Hepatocyte (in vitro differentiated cells): ENCODE data around the gene RRP1. TPM values are rescaled to one million over a fixed set of nuclear protein-coding genes. Genes with fewer than 3 reads are reported as not detected.

ENCODE experiments used
- DNase-seq: peaks from one replicate; pipeline ENCODE4 v3.0.0-alpha.2; 2016; ENCODE audit warnings: low spot score
- H2AFZ ChIP-seq: fragments of 200-600 bp; sonication (generic); 2 replicates; pipeline ENCODE4 v1.6.0; 2016; ENCODE audit warnings: antibody characterized with exemption, mild to moderate bottlenecking
- H3K27ac ChIP-seq: fragments of 200-600 bp; sonication (generic); 2 replicates; pipeline ENCODE4 v1.5.1; 2016; ENCODE audit warnings: mild to moderate bottlenecking
- H3K27me3 ChIP-seq: fragments of 200-600 bp; sonication (generic); 2 replicates; pipeline ENCODE4 v1.6.1; 2016
- H3K36me3 ChIP-seq: fragments of 200-600 bp; sonication (generic); replicated peaks from 2 replicates; pipeline ENCODE4 v1.5.1; 2016; ENCODE audit warnings: low read depth; ENCODE audit not compliant: insufficient read depth
- H3K4me1 ChIP-seq: fragments of 200-600 bp; sonication (generic); 2 replicates; pipeline ENCODE4 v1.5.1; 2016; ENCODE audit warnings: mild to moderate bottlenecking, moderate library complexity; ENCODE audit not compliant: insufficient read depth
- H3K4me2 ChIP-seq: fragments of 200-600 bp; sonication (generic); 2 replicates; pipeline ENCODE4 v1.6.0; 2016
- H3K4me3 ChIP-seq: fragments of 200-600 bp; sonication (generic); 2 replicates; pipeline ENCODE4 v1.5.1; 2016; ENCODE audit warnings: mild to moderate bottlenecking
- H3K79me2 ChIP-seq: fragments of 200-600 bp; sonication (generic); 2 replicates; pipeline ENCODE4 v1.6.0; 2017; ENCODE audit warnings: mild to moderate bottlenecking
- H3K9me2 ChIP-seq: fragments of 200-600 bp; sonication (generic); replicated peaks from 2 replicates; pipeline ENCODE4 v1.6.0; 2017; ENCODE audit warnings: mild to moderate bottlenecking; ENCODE audit not compliant: insufficient read depth
- H3K9me3 ChIP-seq: fragments of 200-600 bp; sonication (generic); 2 replicates; pipeline ENCODE4 v1.5.1; 2016; ENCODE audit warnings: low read depth, mild to moderate bottlenecking
- H4K20me1 ChIP-seq: fragments of 200-600 bp; sonication (generic); 2 replicates; pipeline ENCODE4 v1.6.0; 2016; ENCODE audit warnings: mild to moderate bottlenecking; ENCODE audit not compliant: insufficient read depth, poor library complexity, severe bottlenecking
- CTCF ChIP-seq: fragments of 200-600 bp; sonication (generic); IDR thresholded peaks from 2 replicates; pipeline ENCODE4 v1.5.1; 2016; ENCODE audit warnings: antibody characterized with exemption, mild to moderate bottlenecking; ENCODE audit not compliant: poor library complexity
- EZH2 ChIP-seq: fragments of 200-600 bp; sonication (generic); IDR thresholded peaks from 2 replicates; pipeline ENCODE4 v1.6.1; 2016; ENCODE audit warnings: antibody characterized with exemption, mild to moderate bottlenecking, borderline replicate concordance
- EZH2phosphoT487 ChIP-seq: fragments of 200-600 bp; sonication (generic); IDR thresholded peaks from one replicate; pipeline ENCODE4 v1.6.1; 2018; ENCODE audit warnings: antibody characterized with exemption, mild to moderate bottlenecking, low read depth, moderate library complexity; ENCODE audit not compliant: unreplicated experiment, severe bottlenecking
- WGBS: methylation state at CpG from one replicate; pipeline ENCODE4 v1.1.6; 2016; ENCODE audit warnings: low lambda C conversion rate; ENCODE audit errors: missing lambda C conversion rate; 5-methylcytosine and 5-hydroxymethylcytosine counted together
- polyA plus RNA-seq: library from polyadenylated mRNA; unstranded; fragments of >200 nt; fragmentation: Nextera tagmentation; extraction: Ambion mirVana; gene quantifications from 2 replicates; pipeline ENCODE4 v1.2.1, GENCODE V29; 2016
- total RNA-seq: library from RNA; depleted of rRNA; stranded (reverse); fragments of >200 nt; gene quantifications from 2 replicates; pipeline ENCODE4 v1.2.3, GENCODE V29; 2014

The RRP1 gene
- total and polyA plus RNA-seq, 2 experiments from 2014 or later, result 24.1 to 32.0 TPM

- TF ChIP-seq CTCF (no peak), EZH2 (no peak), EZH2phosphoT487 (no peak)
- Histone ChIP-seq H2AFZ (no peak overlapping the region), H3K27ac (no peak overlapping the region), H3K4me2 (no peak overlapping the region), H3K79me2 (no peaks in the 10 kb centered on the region), H3K4me1 (no peaks in the 10 kb centered on the region), H4K20me1 (no peaks in the 10 kb centered on the region), H3K27me3 (no peaks in the 10 kb centered on the region), H3K9me2 (no peaks in the 10 kb centered on the region), H3K9me3 (no peaks in the 10 kb centered on the region), H3K36me3 (no peaks in the 10 kb centered on the region), H3K4me3 (no peak overlapping the region)
- WGBS, result 94% methylated on average over 30 of the region's 30 CpGs
- DNase-seq, result no peak
Observed at GRCh38 chr21:43834146-43834905, 44.9 kb downstream of the RRP1 start.

- no peaks in the 10 kb centered on the region for H3K79me2 ChIP-seq
- no peaks in the 10 kb centered on the region for H3K9me3 ChIP-seq
- whole genome bisulfite sequencing, result 82% methylated on average over 15 of the region's 15 CpGs
- DNase-seq, result no peak
- no peaks in the 10 kb centered on the region for H4K20me1 ChIP-seq
- no peak overlapping the region for H2AFZ ChIP-seq
- no peak overlapping the region for H3K27ac ChIP-seq
- no peaks in the 10 kb centered on the region for H3K27me3 ChIP-seq
- no peaks in the 10 kb centered on the region for H3K9me2 ChIP-seq
- no peak for TF ChIP-seq EZH2phosphoT487
- TF ChIP-seq CTCF, result no peak
- no peak for TF ChIP-seq EZH2
- no peak overlapping the region for H3K4me2 ChIP-seq
- H3K36me3 ChIP-seq, result no peaks in the 10 kb centered on the region
- H3K4me3 ChIP-seq, result no peak overlapping the region
- H3K4me1 ChIP-seq, result no peaks in the 10 kb centered on the region
Observed at GRCh38 chr21:43835050-43835449, 45.7 kb downstream of the RRP1 start.

- TF ChIP-seq EZH2phosphoT487 (no peak), EZH2 (no peak), CTCF (no peak)
- H3K79me2 ChIP-seq, result no peaks in the 10 kb centered on the region
- H2AFZ ChIP-seq, result no peak overlapping the region
- no peaks in the 10 kb centered on the region for H4K20me1 ChIP-seq
- H3K4me1 ChIP-seq, result no peaks in the 10 kb centered on the region
- no peak overlapping the region for H3K4me3 ChIP-seq
- no peaks in the 10 kb centered on the region for H3K9me3 ChIP-seq
- H3K36me3 ChIP-seq, result no peaks in the 10 kb centered on the region
- DNase-seq, result no peak
- H3K27me3 ChIP-seq, result no peaks in the 10 kb centered on the region
- WGBS, result 92% methylated on average over 6 of the region's 6 CpGs
- H3K4me2 ChIP-seq, result no peak overlapping the region
- no peak overlapping the region for H3K27ac ChIP-seq
- H3K9me2 ChIP-seq, result no peaks in the 10 kb centered on the region
Observed at GRCh38 chr21:43835861-43836260, 46.5 kb downstream of the RRP1 start.
